ENCODE results near the gene SSC4D.

GRCh38 chr7:76368190-76368589, 41.3 kb downstream of the SSC4D start:
- TF ChIP-seq POLR2AphosphoS5 (IDR thresholded peaks at IDR 0.05) (no peak), CTCF (IDR thresholded peaks at IDR 0.05) (no peak), POLR2A (IDR thresholded peaks at IDR 0.05) (no peak)

Measured in suprapubic skin (tissue), 4 donors.